ENCODE measurements around the gene FAM124A. TPM values are rescaled to one million over a fixed set of nuclear protein-coding genes. Genes with fewer than 3 reads are reported as not detected.

FAM124A gene
- total and polyA plus RNA-seq, 2 experiments from 2014 or later = 37.7 to 109 TPM

DNA sequence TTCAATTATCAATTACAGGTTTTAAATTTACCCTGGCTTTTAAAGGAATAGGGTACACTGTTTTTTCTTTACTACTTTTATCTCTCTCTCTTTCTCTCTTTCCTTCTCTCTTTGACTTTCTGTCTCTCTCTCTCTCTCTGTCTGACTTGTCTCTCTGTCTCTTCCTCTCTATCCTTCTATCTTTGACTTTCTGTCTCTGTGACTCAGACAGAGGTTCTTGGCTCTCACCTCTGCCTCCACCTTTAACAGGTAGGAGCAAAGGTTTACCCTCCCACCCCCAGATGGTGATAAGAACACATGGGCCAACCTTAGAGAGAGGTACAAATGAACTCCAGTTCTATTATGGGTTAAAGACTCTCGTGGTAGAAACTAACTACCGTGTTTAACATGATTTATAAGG is 20.3 kb upstream of the FAM124A start:
- no peak overlapping the region for H2AFZ ChIP-seq
- H3K4me2 ChIP-seq = no peak overlapping the region
- H3K27me3 ChIP-seq (ENCODE audit: insufficient read depth) = peaks cover 8% of the 10 kb centered on the region; the same call in 1 of the 2 replicates
- no peak overlapping the region for H3K4me3 Mint-ChIP-seq
- no peak for ATAC-seq
- H3K36me3 Mint-ChIP-seq (ENCODE audit: low read depth) = peaks cover 6% of the 10 kb centered on the region; the same call in 2 of the 3 replicates
- no peaks in the 10 kb centered on the region for H4K20me1 ChIP-seq (replicated peaks; ENCODE audit: insufficient read depth)
- H3K9me3 Mint-ChIP-seq = peaks cover 6% of the 10 kb centered on the region
- TF ChIP-seq EZH2phosphoT487 (IDR thresholded peaks at IDR 0.05; ENCODE audit: unreplicated experiment) (no peak), EZH2 (IDR thresholded peaks at IDR 0.05; ENCODE audit: low read depth, unreplicated experiment) (no peak)
- H3K27ac ChIP-seq (ENCODE audit: low read depth) = no peak overlapping the region
- H3K36me3 ChIP-seq (ENCODE audit: insufficient read depth) = no peaks in the 10 kb centered on the region
- H3F3A ChIP-seq (replicated peaks; ENCODE audit: low read depth) = no peaks in the 10 kb centered on the region
- no peak overlapping the region for H3K27ac Mint-ChIP-seq
- no peak overlapping the region for H3K4me3 ChIP-seq
- no peaks in the 10 kb centered on the region for H3K4me1 Mint-ChIP-seq
- no peaks in the 10 kb centered on the region; the same call in 1 of the 2 replicates for H3K9me2 ChIP-seq (ENCODE audit: insufficient read depth)
- H3K79me2 ChIP-seq (replicated peaks; ENCODE audit: insufficient read depth) = no peaks in the 10 kb centered on the region
- H3K27me3 Mint-ChIP-seq (ENCODE audit: insufficient read depth, low read depth, poor library complexity) = no peaks in the 10 kb centered on the region
- peaks cover 3% of the 10 kb centered on the region; the same call in 1 of the 2 replicates for H3K4me1 ChIP-seq (ENCODE audit: insufficient read depth)
- no peak for DNase-seq (ENCODE audit: low spot score)

DNA sequence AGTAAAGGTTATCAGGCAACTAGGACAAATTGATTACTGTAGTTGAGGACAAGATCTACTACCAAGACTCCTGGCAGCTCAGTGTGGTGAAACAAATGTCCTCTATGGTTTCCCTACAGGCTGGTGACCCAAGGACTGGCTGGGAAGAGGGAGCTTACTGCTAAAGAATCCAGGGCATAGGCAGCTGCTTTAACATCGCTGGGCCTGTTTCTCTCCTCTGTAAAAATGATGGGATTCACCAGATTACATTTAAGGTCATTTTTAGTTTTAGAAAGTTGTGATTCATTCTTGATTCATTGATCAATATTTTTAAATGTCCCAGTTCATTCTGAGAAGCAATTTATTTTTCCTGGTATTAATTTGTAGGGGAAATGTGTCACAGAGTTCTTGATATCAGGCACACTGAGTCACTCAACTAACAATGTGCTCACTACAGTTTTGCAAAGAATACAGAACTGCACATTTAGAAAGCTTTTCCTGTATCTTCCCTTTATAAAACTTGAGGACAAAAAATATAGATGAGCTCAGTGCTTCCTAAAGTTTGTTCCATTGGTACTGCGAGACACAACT is 19.6 kb upstream of the FAM124A start:
- Histone ChIP-seq H3K9me2 (ENCODE audit: insufficient read depth) (no peaks in the 10 kb centered on the region; the same call in 1 of the 2 replicates), H3F3A (replicated peaks; ENCODE audit: low read depth) (no peaks in the 10 kb centered on the region), H3K79me2 (replicated peaks; ENCODE audit: insufficient read depth) (no peaks in the 10 kb centered on the region), H3K36me3 (ENCODE audit: insufficient read depth) (no peaks in the 10 kb centered on the region), H3K27me3 (ENCODE audit: insufficient read depth) (peaks cover 8% of the 10 kb centered on the region; the same call in 1 of the 2 replicates), H2AFZ (no peak overlapping the region), H3K4me3 (no peak overlapping the region), H3K4me1 (ENCODE audit: insufficient read depth) (peaks cover 3% of the 10 kb centered on the region; the same call in 1 of the 2 replicates), H3K27ac (ENCODE audit: low read depth) (no peak overlapping the region), H3K4me2 (no peak overlapping the region), H4K20me1 (replicated peaks; ENCODE audit: insufficient read depth) (no peaks in the 10 kb centered on the region)
- Mint-ChIP-seq H3K36me3 (ENCODE audit: low read depth) (peaks cover 6% of the 10 kb centered on the region; the same call in 2 of the 3 replicates), H3K27me3 (ENCODE audit: insufficient read depth, low read depth, poor library complexity) (no peaks in the 10 kb centered on the region), H3K4me1 (no peaks in the 10 kb centered on the region; the same call in 2 of the 3 replicates), H3K4me3 (no peak overlapping the region), H3K9me3 (peaks cover 6% of the 10 kb centered on the region), H3K27ac (no peak overlapping the region)
- DNase-seq (ENCODE audit: low spot score) (no peak), ATAC-seq (no peak; the same call in 2 of the 3 replicates)
- TF ChIP-seq STAT1 (IDR thresholded peaks at IDR 0.05; ENCODE audit: unreplicated experiment) (no peak), EZH2 (IDR thresholded peaks at IDR 0.05; ENCODE audit: low read depth, unreplicated experiment) (no peak), ZNF331 (CRISPR knock-in tag; IDR thresholded peaks at IDR 0.05; ENCODE audit: low read depth) (no peak), JUNB (IDR thresholded peaks at IDR 0.05; ENCODE audit: unreplicated experiment) (no peak), EZH2phosphoT487 (IDR thresholded peaks at IDR 0.05; ENCODE audit: unreplicated experiment) (no peak), NANOG (IDR thresholded peaks at IDR 0.05; ENCODE audit: borderline replicate concordance) (no peak), CREB1 (CRISPR knock-in tag; IDR thresholded peaks at IDR 0.05; ENCODE audit: low read depth) (no peak), ZNF462 (CRISPR knock-in tag; IDR thresholded peaks at IDR 0.05) (no peak), CTCF (conservative IDR thresholded peaks at IDR 0.05; ENCODE audit: low read depth in 2 of 2) (no peak)
